Activated CD8-positive, alpha-beta memory T cell treated with anti-CD3 and anti-CD28 coated beads for 36 hours (primary cell): ENCODE measurements around the gene ADGRL1. TPM values are rescaled to one million over a fixed set of nuclear protein-coding genes. Genes with fewer than 3 reads are reported as not detected.

ENCODE experiments used
- CTCF ChIA-PET: fragments of 350-600 bp; sonication (Branson Sonifier 250); formaldehyde crosslinking; loops from one replicate; lab custom pipeline; 2021; ENCODE audit warnings: antibody characterized with exemption; lab: Charles Lee
- POLR2A ChIA-PET: fragments of 350-600 bp; sonication (Branson Sonifier 250); formaldehyde crosslinking; loops from one replicate; lab custom pipeline; 2021; ENCODE audit warnings: antibody characterized with exemption; lab: Charles Lee
- total RNA-seq, 2 experiments: library from RNA; stranded (reverse); gene quantifications; one replicate each; pipeline ENCODE4 v1.2.3, GENCODE V29; 2021

The ADGRL1 gene
- total RNA-seq, 2 experiments from 2014 or later, result 7.4 to 8.3 TPM

GRCh38 chr19:14135355-14135754 is 70.6 kb downstream of the ADGRL1 start:
- CTCF ChIA-PET, result interaction anchor here (0.6 to 2.9 kb wide), 8 partner anchors 13 to 512 kb away, joined by 3 to 24 read pairs (median 4); partner anchors contain the start of gene DNAJB1
- POLR2A ChIA-PET, result interaction anchor here (0.6 to 2.1 kb wide), 4 partner anchors 15 to 374 kb away, joined by 3 to 6 read pairs (median 3); no protein-coding TSS in a partner anchor

GRCh38 chr19:14127929-14128509 is 78.0 kb downstream of the ADGRL1 start:
- ChIA-PET CTCF (interaction anchor here (2.1 kb wide), 1 partner anchor 9 kb away, joined by 8 read pairs; the partner anchor contains the start of gene ASF1B), POLR2A (no interaction called here)

DNA sequence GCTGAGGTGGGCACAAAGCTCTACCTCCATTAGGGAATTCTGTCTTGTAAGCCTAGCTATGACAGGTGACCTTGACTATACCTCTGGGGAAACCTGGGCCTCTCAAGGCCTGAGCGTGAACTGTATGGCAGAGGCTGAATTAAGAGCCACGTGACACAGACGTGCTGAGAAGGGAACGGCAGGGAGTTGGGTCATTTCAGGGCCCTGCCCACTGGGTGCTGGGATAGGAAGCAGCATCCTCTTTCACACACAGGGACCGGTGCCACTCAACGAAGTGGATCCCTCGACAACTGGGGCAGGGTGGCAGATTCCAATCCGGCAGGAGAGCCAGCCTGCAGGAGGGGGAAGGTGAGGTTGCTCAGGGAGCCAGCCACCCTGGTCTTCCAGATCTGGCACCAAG is 78.8 kb downstream of the ADGRL1 start:
- POLR2A ChIA-PET, result no interaction called here
- CTCF ChIA-PET, result interaction anchor here (2.1 kb wide), 1 partner anchor 10 kb away, joined by 8 read pairs; the partner anchor contains the start of gene ASF1B

DNA sequence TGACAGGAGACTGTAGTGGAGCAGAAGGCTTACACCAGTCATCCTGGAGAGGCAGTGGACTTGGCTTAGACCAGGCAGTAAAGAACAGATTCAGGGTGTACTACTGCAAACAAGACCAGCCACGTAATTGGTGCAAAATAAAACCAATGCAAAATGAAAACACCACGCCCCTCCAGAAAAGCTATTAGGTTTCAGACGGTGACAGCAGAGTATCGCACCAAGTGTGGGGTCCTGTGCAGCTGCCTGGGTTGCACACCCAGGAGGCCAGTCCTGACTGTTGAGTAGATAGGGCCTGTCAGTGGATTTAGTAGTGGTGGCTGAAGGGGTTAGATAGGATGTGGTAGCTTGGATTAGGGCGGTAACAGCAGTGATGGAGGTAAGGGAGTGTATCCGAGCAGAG is 83.0 kb downstream of the ADGRL1 start:
- ChIA-PET POLR2A (interaction anchor here (0.6 kb wide), 1 partner anchor 247 kb away, joined by 3 read pairs; no protein-coding TSS in a partner anchor), CTCF (interaction anchor here (0.6 to 1.4 kb wide), 4 partner anchors 9 to 239 kb away, joined by 3 to 6 read pairs (median 4); partner anchors contain the start of gene ASF1B)

- ChIA-PET POLR2A (no interaction called here), CTCF (interaction anchor here (1.2 kb wide), 1 partner anchor 16 kb away, joined by 3 read pairs; the partner anchor contains the start of gene ASF1B)
Observed at GRCh38 chr19:14120497-14120780, 85.5 kb downstream of the ADGRL1 start.

GRCh38 chr19:14119644-14120496 is 86.1 kb downstream of the ADGRL1 start:
- ChIA-PET POLR2A (no interaction called here), CTCF (interaction anchor here (1.2 kb wide), 1 partner anchor 17 kb away, joined by 3 read pairs; the partner anchor contains the start of gene ASF1B)

- CTCF ChIA-PET, result interaction anchor here (1.7 kb wide), 1 partner anchor 386 kb away, joined by 5 read pairs; no protein-coding TSS in a partner anchor
- POLR2A ChIA-PET, result no interaction called here
Observed at GRCh38 chr19:14119146-14119545, 86.8 kb downstream of the ADGRL1 start.

DNA sequence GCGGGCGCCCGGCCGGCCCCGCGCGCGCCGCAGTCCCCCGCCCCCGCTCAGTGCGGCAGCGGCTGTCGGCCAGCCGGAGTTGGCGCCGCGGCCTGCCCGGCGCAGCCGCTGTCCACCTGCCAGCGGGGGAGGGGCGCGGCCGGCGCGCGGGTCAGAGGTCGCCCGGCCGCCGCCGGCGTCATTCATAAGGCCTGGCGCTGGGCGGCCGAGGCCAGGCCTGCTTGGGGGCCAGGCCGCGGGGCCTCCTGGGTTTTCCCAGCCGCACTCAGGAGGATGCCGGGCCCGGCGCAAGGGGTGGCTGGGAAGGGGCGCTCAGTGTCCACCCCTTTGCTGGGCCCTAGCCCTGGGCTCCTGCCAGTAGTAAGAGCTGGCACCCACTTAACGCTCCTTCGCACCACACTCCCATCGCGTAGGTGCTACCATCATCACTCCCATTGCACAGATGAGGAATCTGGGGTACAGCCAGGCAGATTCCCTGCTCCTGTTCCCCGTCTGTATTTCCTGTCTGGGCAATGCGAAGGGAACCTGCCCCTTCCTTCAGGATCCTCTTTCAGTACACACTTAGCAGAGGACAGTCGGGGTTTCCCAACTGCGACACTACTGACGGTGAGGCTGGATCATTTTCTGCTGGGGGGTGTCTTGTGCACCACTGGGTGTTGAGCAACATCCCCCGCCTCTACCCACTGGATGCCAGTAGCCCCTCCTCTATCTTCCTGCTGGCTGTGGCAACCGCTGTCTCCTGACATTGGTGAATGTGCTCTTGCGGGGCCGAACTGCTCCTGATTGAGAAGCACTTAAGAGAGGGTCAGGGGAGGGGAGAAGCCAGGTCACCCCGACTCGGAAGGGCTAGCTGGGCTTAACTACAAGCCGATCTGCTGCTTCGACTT is 87.6 kb downstream of the ADGRL1 start:
- ChIA-PET POLR2A (no interaction called here), CTCF (interaction anchor here (1.7 kb wide), 1 partner anchor 387 kb away, joined by 5 read pairs; no protein-coding TSS in a partner anchor)

- ChIA-PET POLR2A (no interaction called here), CTCF (interaction anchor here (1.4 to 1.7 kb wide), 2 partner anchors 15 to 388 kb away, joined by 3 to 5 read pairs; no protein-coding TSS in a partner anchor)
Observed at GRCh38 chr19:14117668-14118164, 88.3 kb downstream of the ADGRL1 start, which contains the start of gene PRKACA. PRKACA (minus strand) TSS chr19:14117762; CDS start chr19:14117547, 215 bp downstream.

- POLR2A ChIA-PET, result interaction anchor here (0.6 kb wide), 2 partner anchors 13 to 85 kb away, joined by 4 to 7 read pairs; partner anchors contain the start of gene IL27RA
Observed at GRCh38 chr19:14116918-14117578, 88.9 kb downstream of the ADGRL1 start.

DNA sequence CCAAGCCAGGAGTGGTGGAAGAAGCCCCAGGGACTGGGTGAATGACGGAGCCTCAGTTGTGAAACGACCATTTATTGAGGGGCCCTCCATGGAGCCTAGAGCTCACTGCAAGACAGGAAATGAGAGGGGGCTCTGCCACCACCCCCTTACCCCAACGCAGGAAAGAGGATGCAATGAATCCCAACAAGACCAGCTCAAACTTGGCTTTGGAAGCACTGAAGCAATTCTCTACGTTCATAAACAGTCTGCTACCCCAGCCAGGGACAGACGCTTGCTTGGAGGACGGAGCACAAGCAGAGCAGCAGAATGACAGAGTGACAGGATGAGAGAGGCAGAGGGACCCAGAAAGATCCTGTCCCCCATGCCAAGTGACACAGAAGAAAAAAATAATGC is 89.4 kb downstream of the ADGRL1 start:
- ChIA-PET CTCF (interaction anchor here (0.6 to 1.4 kb wide), 2 partner anchors 16 to 836 kb away, joined by 3 to 7 read pairs; no protein-coding TSS in a partner anchor), POLR2A (interaction anchor here (0.5 to 1.0 kb wide), 5 partner anchors 13 to 113 kb away, joined by 3 to 7 read pairs (median 4); partner anchors contain the start of genes ASF1B and IL27RA)

More at GRCh38 chr19:14116918-14117578, 88.9 kb downstream of the ADGRL1 start:
- CTCF ChIA-PET, result interaction anchor here (1.4 to 1.7 kb wide), 2 partner anchors 15 to 388 kb away, joined by 3 to 5 read pairs; no protein-coding TSS in a partner anchor

GRCh38 chr19:14115756-14116155 is 90.2 kb downstream of the ADGRL1 start:
- ChIA-PET POLR2A (interaction anchor here (0.6 to 1.0 kb wide), 3 partner anchors 20 to 112 kb away, joined by 3 to 4 read pairs (median 3); partner anchors contain the start of gene ASF1B), CTCF (interaction anchor here (0.6 to 3.0 kb wide), 9 partner anchors 14 to 835 kb away, joined by 3 to 19 read pairs (median 7); partner anchors contain the start of gene ASF1B)

GRCh38 chr19:14114854-14115253 is 91.1 kb downstream of the ADGRL1 start:
- POLR2A ChIA-PET, result no interaction called here
- CTCF ChIA-PET, result interaction anchor here (0.6 to 3.0 kb wide), 15 partner anchors 8 to 1208 kb away, joined by 3 to 19 read pairs (median 6); partner anchors contain the start of genes ASF1B, C19orf67 and MISP3

GRCh38 chr19:14114439-14114838 is 91.5 kb downstream of the ADGRL1 start:
- POLR2A ChIA-PET, result no interaction called here
- CTCF ChIA-PET, result interaction anchor here (0.6 to 3.0 kb wide), 13 partner anchors 9 to 1208 kb away, joined by 3 to 19 read pairs (median 6); partner anchors contain the start of genes ASF1B, C19orf67 and MISP3

DNA sequence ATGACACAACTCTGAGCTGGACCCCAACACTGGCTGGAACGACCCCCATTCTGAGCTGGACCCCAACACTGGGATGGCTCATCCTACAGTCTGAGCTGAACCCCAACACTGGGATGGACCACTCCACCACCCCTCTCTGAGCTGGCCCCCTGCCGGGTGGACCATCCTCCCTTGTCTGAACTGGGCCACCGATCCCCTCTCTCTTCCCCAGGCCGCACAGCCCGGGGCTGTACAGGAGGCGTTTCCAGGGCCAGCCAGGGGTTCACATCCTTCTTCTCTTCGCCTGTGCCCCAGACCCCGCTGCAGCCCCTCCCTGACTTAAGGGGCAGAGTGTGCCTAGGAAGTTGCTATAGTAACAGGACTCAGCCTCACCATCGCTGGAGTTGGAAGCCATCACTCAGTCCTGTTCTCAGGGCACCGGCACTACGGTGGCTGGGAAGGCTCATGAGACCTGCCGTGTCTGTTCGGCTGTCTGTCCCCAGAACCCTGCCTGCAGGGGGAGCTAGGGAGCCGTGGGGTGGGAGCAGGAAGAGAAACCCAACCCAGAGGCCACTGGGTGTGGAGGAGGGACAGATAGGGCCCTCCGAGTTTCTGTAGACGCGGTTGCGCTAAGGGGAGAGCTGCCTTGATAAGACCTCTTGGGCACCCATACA is 92.1 kb downstream of the ADGRL1 start:
- ChIA-PET CTCF (interaction anchor here (0.9 to 3.0 kb wide), 13 partner anchors 9 to 234 kb away, joined by 3 to 19 read pairs (median 6); partner anchors contain the start of genes ASF1B, C19orf67 and MISP3), POLR2A (no interaction called here)

DNA sequence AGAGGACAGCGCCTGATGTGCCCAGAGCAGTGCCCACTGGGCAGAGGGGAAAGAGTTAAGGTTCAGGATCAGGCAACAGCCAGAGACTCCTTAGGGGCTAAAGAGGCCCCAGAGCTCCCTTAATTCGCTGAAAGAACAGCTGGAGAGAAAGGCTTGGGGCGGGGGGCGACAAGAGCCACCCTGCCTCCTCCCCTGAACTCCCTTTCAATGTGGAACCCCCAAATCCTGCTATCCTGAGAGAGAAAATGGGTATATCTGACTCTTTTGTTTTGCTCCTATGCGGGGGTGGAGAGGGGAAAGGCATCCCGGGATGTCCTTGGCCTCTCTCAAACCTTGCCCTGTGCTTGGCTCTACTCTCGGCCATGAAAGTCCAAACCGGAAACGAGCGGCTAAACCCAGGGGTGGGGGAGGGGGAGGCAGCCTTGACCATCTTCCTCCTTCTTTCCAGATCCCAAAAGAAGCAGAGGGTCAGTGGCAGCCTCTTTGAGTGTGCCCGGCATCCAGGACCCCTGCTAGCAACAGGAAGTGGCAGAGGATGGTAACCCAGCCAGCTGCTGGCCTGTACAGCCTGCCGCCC is 93.1 kb downstream of the ADGRL1 start:
- CTCF ChIA-PET, result interaction anchor here (1.3 to 3.0 kb wide), 4 partner anchors 11 to 233 kb away, joined by 3 to 19 read pairs (median 8); partner anchors contain the start of gene ASF1B
- POLR2A ChIA-PET, result no interaction called here
